Mucosa of descending colon (tissue), 3 donors: Measurements from ENCODE around the gene CNKSR2. TPM values are rescaled to one million over a fixed set of nuclear protein-coding genes. Genes with fewer than 3 reads are reported as not detected.

ENCODE experiments used
- ATAC-seq: fragments of 200-7000 bp; cut with Tn5 transposase; one replicate; pipeline ENCODE4 v1.9.1; 2020; ENCODE audit warnings: mild to moderate bottlenecking, moderate library complexity
- DNase-seq, 3 donors: peaks; one replicate each; pipeline ENCODE4 v3.0.0-alpha.2; 2020
- H3K36me3 ChIP-seq: fragments of 200-600 bp; one replicate; pipeline ENCODE4 v1.8.0; 2021; ENCODE audit warnings: low read depth, mild to moderate bottlenecking
- H3K4me1 ChIP-seq: fragments of 200-600 bp; one replicate; pipeline ENCODE4 v1.8.0; 2021; ENCODE audit warnings: low read depth, mild to moderate bottlenecking
- H3K4me3 ChIP-seq: fragments of 200-600 bp; one replicate; pipeline ENCODE4 v1.8.0; 2021; ENCODE audit warnings: mild to moderate bottlenecking
- H3K9me3 ChIP-seq: fragments of 200-600 bp; one replicate; pipeline ENCODE4 v1.8.0; 2021; ENCODE audit warnings: mild to moderate bottlenecking
- CTCF ChIP-seq: fragments of 200-600 bp; IDR thresholded peaks from one replicate; pipeline ENCODE4 v1.8.0; 2022; ENCODE audit warnings: antibody characterized with exemption, mild to moderate bottlenecking
- intact Hi-C, 2 donors: fragments of 100-400 bp; cut with DNase I in 1 of 2; cut with micrococcal nuclease in 1 of 2; formaldehyde crosslinking; loops; one replicate each; pipeline versions ENCODE4 v1.11.0 to v1.11.1; 2022; cut with DNase I, micrococcal nuclease
- total RNA-seq, 3 donors: library from RNA; stranded (reverse); fragmentation: NEBNext Ultra II Directional in 2 of 3; extraction: Animal tissue kit (Norgen Biotek cat#: 25700) in 2 of 3; gene quantifications; one replicate each; pipeline versions ENCODE4 v1.2.1 to v1.2.4, GENCODE V29; 2021 to 2023
- donor health status: DM: no; HTN: no; CAD: no; lungs with moderate emphysema.
- donor health status: DM: no; HTN: no; CAD: no.
- donor health status: DM: no; HTN: yes; CAD: no.

CNKSR2 gene
- total RNA-seq, 3 donors from 2014 or later = 0.23 to 2.4 (median 0.67) TPM

- no peak for ATAC-seq
- intact Hi-C loops = no loop called here
- no peak for TF ChIP-seq CTCF
- Histone ChIP-seq H3K4me1 (no peaks in the 10 kb centered on the region), H3K4me3 (no peak overlapping the region), H3K36me3 (no peaks in the 10 kb centered on the region), H3K9me3 (no peaks in the 10 kb centered on the region)
- peak in 1 of 3 donors; percentile 46 for DNase-seq
Observed at GRCh38 chrX:21656587-21657317, 282.5 kb downstream of the CNKSR2 start.

GRCh38 chrX:21657318-21658151 lies 283.3 kb downstream of the CNKSR2 start:
- DNase-seq (peak in 1 of 3 donors; percentile 49), ATAC-seq (no peak)
- Histone ChIP-seq H3K9me3 (no peaks in the 10 kb centered on the region), H3K36me3 (no peaks in the 10 kb centered on the region), H3K4me3 (no peak overlapping the region), H3K4me1 (no peaks in the 10 kb centered on the region)
- TF ChIP-seq CTCF = no peak
- intact Hi-C loops = no loop called here

- H3K4me1 ChIP-seq = no peaks in the 10 kb centered on the region
- peak; percentile 28 to 62 (median 43) for DNase-seq
- H3K4me3 ChIP-seq = no peak within 1 kb of the TSS
- intact Hi-C loops = no loop called here
- no peaks in the 10 kb centered on the region for H3K36me3 ChIP-seq
- peak; percentile 81 for ATAC-seq
- no peaks in the 10 kb centered on the region for H3K9me3 ChIP-seq
- TF ChIP-seq CTCF = no peak
Observed at GRCh38 chrX:21658152-21658737, 284.0 kb downstream of the CNKSR2 start, which contains the start of gene KLHL34. TSS of gene KLHL34 (minus strand) at chrX:21658330. CDS start at chrX:21657788, 542 bp downstream.

GRCh38 chrX:21658746-21659145 lies 284.5 kb downstream of the CNKSR2 start:
- no peaks in the 10 kb centered on the region for H3K4me1 ChIP-seq
- TF ChIP-seq CTCF = no peak
- H3K36me3 ChIP-seq = no peaks in the 10 kb centered on the region
- peak; percentile 60 to 76 (median 62) for DNase-seq
- intact Hi-C loops = no loop called here
- peak; percentile 93 for ATAC-seq
- H3K9me3 ChIP-seq = no peaks in the 10 kb centered on the region
- no peak overlapping the region for H3K4me3 ChIP-seq

DNA sequence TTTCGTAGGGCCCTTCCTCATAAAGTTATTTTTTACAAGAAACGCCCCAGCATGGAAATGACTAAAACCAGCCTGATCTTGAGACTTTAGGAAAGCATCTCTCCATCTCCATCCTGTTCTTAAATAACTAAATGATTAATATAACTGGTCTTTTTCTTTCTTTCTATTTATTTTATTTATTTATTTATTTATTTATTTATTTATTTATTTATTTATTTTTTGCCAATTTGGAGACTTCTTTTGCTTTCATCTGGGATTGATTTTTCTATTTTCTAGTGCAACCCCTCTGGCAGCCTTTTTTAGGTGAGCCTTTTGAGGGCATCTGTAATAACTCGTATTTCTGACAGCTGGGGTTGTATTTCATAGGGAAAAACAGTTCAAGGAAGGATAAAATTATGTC lies 285.1 kb downstream of the CNKSR2 start:
- no peak for TF ChIP-seq CTCF
- intact Hi-C loops = no loop called here

More for the DNA sequence above, 285.1 kb downstream of the CNKSR2 start:
- DNase-seq = no peak
- Histone ChIP-seq H3K4me1 (no peaks in the 10 kb centered on the region), H3K4me3 (no peak overlapping the region), H3K9me3 (no peaks in the 10 kb centered on the region), H3K36me3 (no peaks in the 10 kb centered on the region)
- no peak for ATAC-seq
